LNCaP clone FGC (cell line): Measurements from ENCODE around the gene TM4SF4.

Experiments
- DNase-seq: peaks from one replicate; pipeline ENCODE4 v3.0.0-alpha.2; 2011; ENCODE audit warnings: low read depth
- H3K4me3 ChIP-seq: 2 replicates; pipeline ENCODE4 v1.5.1; 2011; ENCODE audit warnings: mild to moderate bottlenecking, low read depth, low read length, control low read depth
- CTCF ChIP-seq: IDR thresholded peaks from 2 replicates; pipeline ENCODE4 v1.5.1; 2012; ENCODE audit warnings: mild to moderate bottlenecking; ENCODE audit not compliant: control insufficient read depth, insufficient read depth; ENCODE audit errors: extremely low read depth

The TM4SF4 gene

GRCh38 chr3:149452036-149452435 lies 22.5 kb upstream of the TM4SF4 start:
- no peak for TF ChIP-seq CTCF
- H3K4me3 ChIP-seq, result no peak overlapping the region
- no peak for DNase-seq

- no peak overlapping the region for H3K4me3 ChIP-seq
- no peak for TF ChIP-seq CTCF
- DNase-seq, result no peak
Observed at GRCh38 chr3:149453140-149453805, 21.2 kb upstream of the TM4SF4 start.

GRCh38 chr3:149454746-149455145 lies 19.8 kb upstream of the TM4SF4 start:
- DNase-seq, result no peak
- no peak overlapping the region for H3K4me3 ChIP-seq
- no peak for TF ChIP-seq CTCF

- H3K4me3 ChIP-seq, result no peak overlapping the region
- no peak for DNase-seq
- no peak for TF ChIP-seq CTCF
Observed at GRCh38 chr3:149455366-149455765, 19.1 kb upstream of the TM4SF4 start.

- no peak overlapping the region for H3K4me3 ChIP-seq
- TF ChIP-seq CTCF, result no peak
- no peak for DNase-seq
Observed at GRCh38 chr3:149455989-149456388, 18.5 kb upstream of the TM4SF4 start.

GRCh38 chr3:149459491-149460059 lies 14.9 kb upstream of the TM4SF4 start:
- H3K4me3 ChIP-seq, result no peak overlapping the region
- TF ChIP-seq CTCF, result no peak
- DNase-seq, result no peak

- DNase-seq, result no peak
- no peak for TF ChIP-seq CTCF
- no peak overlapping the region for H3K4me3 ChIP-seq
Observed at GRCh38 chr3:149460117-149460516, 14.4 kb upstream of the TM4SF4 start.
